Prostate gland (tissue), 2 donors: ENCODE data around the gene TMEM94. TPM values are rescaled to one million over a fixed set of nuclear protein-coding genes. Genes with fewer than 3 reads are reported as not detected.

ENCODE experiments used
- DNase-seq: peaks from one replicate; pipeline ENCODE4 v3.0.0-alpha.2; 2019; ENCODE audit warnings: low spot score
- H3K27ac ChIP-seq, 2 donors: fragments of 200-600 bp; sonication (generic); 2 replicates each; pipeline ENCODE4 v1.5.1; 2017 to 2019
- H3K27me3 ChIP-seq: fragments of 200-600 bp; sonication (generic); replicated peaks from 2 replicates; pipeline ENCODE4 v1.5.1; 2019; ENCODE audit not compliant: insufficient read depth
- H3K36me3 ChIP-seq, 2 donors: fragments of 200-600 bp; sonication (generic); 1 replicate in 1 of 2; 2 replicates in 1 of 2; pipeline versions ENCODE4 v1.5.1 to v1.8.1; 2017 to 2019
- H3K4me1 ChIP-seq: fragments of 200-600 bp; sonication (generic); replicated peaks from 2 replicates; pipeline ENCODE4 v1.5.1; 2019
- H3K4me3 ChIP-seq, 2 donors: fragments of 200-600 bp; sonication (generic); 2 replicates each; pipeline ENCODE4 v1.5.1; 2017 to 2019
- H3K9me3 ChIP-seq: fragments of 200-600 bp; sonication (generic); 2 replicates; pipeline ENCODE4 v1.5.1; 2017
- POLR2A ChIP-seq: fragments of 450-650 bp; IDR thresholded peaks from one replicate; pipeline ENCODE4 v1.6.1; 2016; ENCODE audit warnings: antibody characterized with exemption, mild to moderate bottlenecking
- POLR2AphosphoS5 ChIP-seq: sonication (generic); formaldehyde crosslinking; IDR thresholded peaks from one replicate; pipeline ENCODE4 v1.6.1; 2017; ENCODE audit warnings: antibody characterized with exemption
- WGBS: methylation state at CpG from one replicate; pipeline ENCODE4 v1.1.5; 2018; 5-methylcytosine and 5-hydroxymethylcytosine counted together
- intact Hi-C: fragments of 100-400 bp; cut with DNase I; formaldehyde crosslinking; loops from one replicate; pipeline ENCODE4 v1.14.2; 2022
- total RNA-seq, 2 donors: library from RNA; depleted of rRNA; stranded (reverse); fragments of >200 nt; gene quantifications; one replicate each; pipeline ENCODE4 v1.1.0, GENCODE V29; 2016
- TF ChIP-seq, protein P1 (sequence below), 4 experiments: fragments of 200-600 bp in 2 of 4; fragments of 450-650 bp in 2 of 4; sonication (generic) in 2 of 4; IDR thresholded peaks; 1 replicate in 3 of 4; 2 replicates in 1 of 4; pipeline ENCODE4 v1.5.1; 2016 to 2019; ENCODE audit warnings: antibody characterized with exemption in 4 of 4, mild to moderate bottlenecking in 2 of 4, moderate library complexity in 2 of 4

The TMEM94 gene
- total RNA-seq, 2 donors from 2014 or later: 63.5 to 128 TPM

DNA sequence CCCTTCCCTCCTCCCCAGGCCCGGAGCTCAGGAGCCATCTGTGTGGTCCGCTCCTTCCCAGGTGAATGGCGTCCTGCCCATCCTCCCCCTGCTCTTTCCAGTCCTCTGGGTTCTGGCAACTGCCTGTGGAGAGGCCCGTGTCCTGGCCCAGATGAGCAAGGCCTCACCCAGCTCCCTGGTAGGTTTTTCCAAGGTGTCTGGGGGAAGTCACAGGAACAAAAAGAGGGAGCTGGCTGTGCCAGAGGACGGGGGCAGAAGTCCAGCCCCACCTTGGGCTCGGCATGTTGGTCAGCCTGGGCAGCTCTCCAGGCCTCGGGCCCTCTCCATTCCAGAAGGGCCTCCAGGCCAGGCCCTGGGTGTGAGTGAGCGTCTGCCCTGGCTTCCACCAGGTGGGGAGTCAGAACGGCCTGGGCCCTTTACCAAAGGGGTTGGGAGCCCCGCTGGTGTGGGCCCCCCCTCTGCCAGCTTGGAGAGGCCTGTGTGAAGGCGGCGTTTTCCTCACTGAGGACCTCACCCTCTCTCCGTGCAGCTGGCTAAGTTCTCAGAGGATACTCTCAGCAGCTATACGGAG is 33.8 kb downstream of the TMEM94 start:
- intact Hi-C loops: no loop called here
- H3K9me3 ChIP-seq: no peaks in the 10 kb centered on the region
- no peaks in the 10 kb centered on the region for H3K4me1 ChIP-seq
- TF ChIP-seq POLR2AphosphoS5 (no peak), POLR2A (no peak)
- TF ChIP-seq, protein P1, sequence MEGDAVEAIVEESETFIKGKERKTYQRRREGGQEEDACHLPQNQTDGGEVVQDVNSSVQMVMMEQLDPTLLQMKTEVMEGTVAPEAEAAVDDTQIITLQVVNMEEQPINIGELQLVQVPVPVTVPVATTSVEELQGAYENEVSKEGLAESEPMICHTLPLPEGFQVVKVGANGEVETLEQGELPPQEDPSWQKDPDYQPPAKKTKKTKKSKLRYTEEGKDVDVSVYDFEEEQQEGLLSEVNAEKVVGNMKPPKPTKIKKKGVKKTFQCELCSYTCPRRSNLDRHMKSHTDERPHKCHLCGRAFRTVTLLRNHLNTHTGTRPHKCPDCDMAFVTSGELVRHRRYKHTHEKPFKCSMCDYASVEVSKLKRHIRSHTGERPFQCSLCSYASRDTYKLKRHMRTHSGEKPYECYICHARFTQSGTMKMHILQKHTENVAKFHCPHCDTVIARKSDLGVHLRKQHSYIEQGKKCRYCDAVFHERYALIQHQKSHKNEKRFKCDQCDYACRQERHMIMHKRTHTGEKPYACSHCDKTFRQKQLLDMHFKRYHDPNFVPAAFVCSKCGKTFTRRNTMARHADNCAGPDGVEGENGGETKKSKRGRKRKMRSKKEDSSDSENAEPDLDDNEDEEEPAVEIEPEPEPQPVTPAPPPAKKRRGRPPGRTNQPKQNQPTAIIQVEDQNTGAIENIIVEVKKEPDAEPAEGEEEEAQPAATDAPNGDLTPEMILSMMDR (IDR thresholded peaks at IDR 0.05): no peak
- no peak overlapping the region for H3K4me3 ChIP-seq
- DNase-seq: no peak
- peaks cover 0 to 8% of the 10 kb centered on the region in 2 donors for H3K36me3 ChIP-seq
- 51% methylated on average over 14 of the region's 14 CpGs for WGBS
- H3K27me3 ChIP-seq: no peaks in the 10 kb centered on the region
- no peak overlapping the region for H3K27ac ChIP-seq

DNA sequence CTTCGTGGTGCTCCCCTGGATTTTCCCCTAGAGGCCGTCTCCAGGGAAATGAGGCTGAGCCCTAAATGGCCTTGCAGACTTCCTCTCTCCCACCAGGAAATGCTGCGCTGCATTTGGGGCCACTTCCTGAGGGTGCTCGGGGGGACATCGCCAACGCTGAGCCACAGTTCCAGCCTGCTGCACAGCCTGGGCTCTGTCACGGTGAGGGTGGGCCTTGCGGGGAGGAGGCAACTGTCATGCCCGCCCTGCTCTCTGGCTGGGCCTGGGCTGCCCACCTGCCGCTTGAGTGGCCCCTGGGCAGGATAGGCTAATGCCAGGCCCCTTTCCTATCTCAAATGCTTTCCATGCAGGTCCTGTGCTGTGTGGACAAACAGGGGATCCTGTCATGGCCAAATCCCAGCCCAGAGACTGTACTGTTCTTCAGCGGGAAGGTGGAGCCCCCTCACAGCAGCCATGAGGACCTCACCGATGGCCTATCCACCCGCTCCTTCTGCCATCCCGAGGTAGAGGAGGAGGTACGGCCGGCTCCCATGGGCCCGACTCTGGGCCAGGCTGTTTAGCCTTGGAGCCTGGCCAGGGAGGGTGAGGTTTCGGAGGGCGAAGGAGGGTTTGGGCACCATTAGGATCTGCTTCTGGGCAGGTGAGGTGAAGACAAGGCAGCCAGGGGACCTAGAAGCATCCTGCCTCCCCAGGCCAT is 34.7 kb downstream of the TMEM94 start:
- Histone ChIP-seq H3K27ac (no peak overlapping the region), H3K4me1 (no peaks in the 10 kb centered on the region)

DNA sequence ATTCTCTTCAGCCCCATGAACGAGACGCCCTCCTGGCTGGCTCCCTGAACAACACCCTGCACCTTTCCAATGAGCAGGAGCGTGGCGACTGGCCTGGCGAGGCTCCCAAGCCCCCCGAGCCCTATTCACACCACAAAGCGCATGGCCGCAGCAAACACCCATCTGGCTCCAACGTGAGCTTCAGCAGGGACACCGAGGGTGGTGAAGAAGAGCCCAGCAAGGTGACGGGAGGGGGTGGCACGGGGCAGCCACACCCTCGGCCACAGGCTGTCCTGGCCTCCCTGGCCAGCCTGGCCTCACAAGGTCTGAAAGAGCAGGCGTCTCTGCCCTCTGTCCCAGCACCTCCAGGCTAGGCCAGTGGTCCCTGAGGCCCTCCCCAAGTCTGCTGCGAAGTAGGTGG is 35.2 kb downstream of the TMEM94 start:
- peaks cover 7 to 8% of the 10 kb centered on the region in 2 donors for H3K36me3 ChIP-seq
- H3K9me3 ChIP-seq: no peaks in the 10 kb centered on the region
- WGBS: 86% methylated on average over 14 of the region's 15 CpGs

More for the DNA sequence above, 34.7 kb downstream of the TMEM94 start:
- Histone ChIP-seq H3K27me3 (no peaks in the 10 kb centered on the region), H3K4me3 (no peak overlapping the region), H3K36me3 (peaks cover under 1 to 8% of the 10 kb centered on the region in 2 donors), H3K9me3 (no peaks in the 10 kb centered on the region)
- intact Hi-C loops: no loop called here
- DNase-seq: no peak
- no peak for TF ChIP-seq POLR2A
- 88% methylated on average over 19 of the region's 19 CpGs for WGBS

DNA sequence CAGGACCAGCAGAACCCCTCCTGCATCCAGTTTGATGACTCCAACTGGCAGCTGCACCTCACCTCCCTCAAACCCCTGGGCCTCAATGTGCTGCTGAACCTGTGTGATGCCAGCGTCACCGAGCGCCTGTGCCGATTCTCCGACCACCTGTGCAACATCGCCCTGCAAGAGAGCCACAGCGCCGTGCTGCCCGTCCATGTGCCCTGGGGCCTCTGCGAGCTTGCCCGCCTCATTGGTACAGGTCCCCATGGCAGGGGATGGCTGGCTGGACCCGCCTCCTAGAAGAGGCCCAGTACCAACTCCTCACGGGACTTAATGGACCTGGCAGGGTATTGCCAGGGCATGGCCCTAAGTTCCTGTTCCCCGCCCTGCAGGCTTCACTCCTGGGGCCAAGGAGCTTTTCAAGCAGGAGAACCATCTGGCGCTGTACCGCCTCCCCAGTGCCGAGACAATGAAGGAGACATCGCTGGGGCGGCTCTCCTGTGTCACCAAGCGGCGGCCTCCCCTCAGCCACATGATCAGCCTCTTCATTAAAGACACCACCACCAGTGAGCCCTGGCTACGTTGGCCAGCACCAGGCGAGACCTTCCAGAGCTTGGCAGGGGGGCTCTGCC is 36.2 kb downstream of the TMEM94 start:
- H3K27me3 ChIP-seq: no peaks in the 10 kb centered on the region
- DNase-seq: no peak
- no peak for TF ChIP-seq POLR2AphosphoS5
- TF ChIP-seq POLR2A: no peak
- TF ChIP-seq, protein P1 (IDR thresholded peaks at IDR 0.05): no peak
- no peaks in the 10 kb centered on the region for H3K4me1 ChIP-seq
- H3K27ac ChIP-seq: no peak overlapping the region
- 88% methylated on average over 21 of the region's 23 CpGs for WGBS
- no peaks in the 10 kb centered on the region for H3K9me3 ChIP-seq
- H3K36me3 ChIP-seq: peaks cover 8 to 12% of the 10 kb centered on the region in 2 donors
- intact Hi-C loops: no loop called here
- no peak overlapping the region for H3K4me3 ChIP-seq

More for the DNA sequence above, 35.2 kb downstream of the TMEM94 start:
- H3K27ac ChIP-seq: no peak overlapping the region
- no peak overlapping the region for H3K4me3 ChIP-seq
- H3K27me3 ChIP-seq: no peaks in the 10 kb centered on the region
- no peak for TF ChIP-seq POLR2AphosphoS5
- TF ChIP-seq POLR2A: no peak
- TF ChIP-seq, protein P1 (IDR thresholded peaks at IDR 0.05): no peak
- DNase-seq: no peak
- no peaks in the 10 kb centered on the region for H3K4me1 ChIP-seq
- intact Hi-C loops: no loop called here

DNA sequence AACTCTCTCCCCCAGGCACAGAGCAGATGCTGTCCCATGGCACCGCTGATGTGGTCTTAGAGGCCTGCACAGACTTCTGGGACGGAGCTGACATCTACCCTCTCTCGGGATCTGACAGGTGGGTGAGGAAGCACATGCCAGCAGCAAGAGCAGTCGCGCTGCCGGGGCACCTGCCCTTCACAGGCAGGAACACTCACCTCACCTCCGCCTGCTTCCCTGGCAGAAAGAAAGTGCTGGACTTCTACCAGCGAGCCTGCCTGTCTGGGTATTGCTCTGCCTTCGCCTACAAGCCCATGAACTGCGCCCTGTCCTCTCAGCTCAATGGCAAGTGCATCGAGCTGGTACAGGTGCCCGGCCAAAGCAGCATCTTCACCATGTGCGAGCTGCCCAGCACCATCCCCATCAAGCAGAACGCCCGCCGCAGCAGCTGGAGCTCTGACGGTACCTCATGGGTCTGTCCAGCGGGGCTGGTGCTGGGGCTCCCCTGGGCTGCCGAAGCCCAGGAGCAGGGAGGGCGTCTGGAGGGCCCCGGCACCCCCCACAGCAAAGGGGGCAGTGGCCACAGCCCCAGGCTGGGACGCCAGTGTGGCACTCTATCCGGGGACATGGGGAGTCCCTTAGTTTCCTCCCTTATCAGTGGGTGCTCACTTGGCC is 37.2 kb downstream of the TMEM94 start:
- Histone ChIP-seq H3K27me3 (no peaks in the 10 kb centered on the region), H3K4me1 (no peaks in the 10 kb centered on the region), H3K36me3 (peaks cover 8 to 17% of the 10 kb centered on the region in 2 donors), H3K27ac (no peak overlapping the region), H3K4me3 (no peak overlapping the region), H3K9me3 (no peaks in the 10 kb centered on the region)
- intact Hi-C loops: no loop called here
- no peak for TF ChIP-seq POLR2A
- TF ChIP-seq, protein P1 (IDR thresholded peaks at IDR 0.05): no peak
- TF ChIP-seq POLR2AphosphoS5: no peak
- WGBS: 94% methylated on average over 23 of the region's 23 CpGs
- no peak for DNase-seq
